WI38 (cell line): ENCODE data around the gene CCSER1.

Experiments
- H3K4me3 ChIP-seq: 2 replicates; pipeline ENCODE4 v1.5.1; 2011; ENCODE audit warnings: low read depth, mild to moderate bottlenecking, control low read depth, low read length
- TF ChIP-seq, protein P1 (sequence below): IDR thresholded peaks from 2 replicates; pipeline ENCODE4 v1.5.1; 2012; ENCODE audit warnings: low read depth, mild to moderate bottlenecking, control low read depth, low read length

Gene CCSER1

DNA sequence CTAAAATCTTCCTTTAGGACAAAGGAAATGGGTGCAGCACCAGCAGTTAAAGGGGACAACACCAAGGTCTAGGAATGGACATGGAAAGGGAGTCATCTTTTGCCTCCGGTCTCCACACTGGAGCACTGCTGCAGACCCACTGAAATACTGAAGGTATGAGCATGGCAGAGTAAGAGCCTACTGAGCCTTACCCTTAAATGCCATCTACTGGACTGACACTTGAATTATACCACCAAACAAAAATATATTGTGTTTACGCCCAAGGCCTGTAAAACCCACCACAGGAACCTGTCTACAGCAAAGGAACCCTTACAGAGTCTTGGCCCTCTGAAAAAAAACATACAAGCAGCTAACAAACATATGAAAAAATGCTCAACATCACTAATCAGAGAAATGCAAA is 443.4 kb downstream of the CCSER1 start:
- TF ChIP-seq, protein P1, sequence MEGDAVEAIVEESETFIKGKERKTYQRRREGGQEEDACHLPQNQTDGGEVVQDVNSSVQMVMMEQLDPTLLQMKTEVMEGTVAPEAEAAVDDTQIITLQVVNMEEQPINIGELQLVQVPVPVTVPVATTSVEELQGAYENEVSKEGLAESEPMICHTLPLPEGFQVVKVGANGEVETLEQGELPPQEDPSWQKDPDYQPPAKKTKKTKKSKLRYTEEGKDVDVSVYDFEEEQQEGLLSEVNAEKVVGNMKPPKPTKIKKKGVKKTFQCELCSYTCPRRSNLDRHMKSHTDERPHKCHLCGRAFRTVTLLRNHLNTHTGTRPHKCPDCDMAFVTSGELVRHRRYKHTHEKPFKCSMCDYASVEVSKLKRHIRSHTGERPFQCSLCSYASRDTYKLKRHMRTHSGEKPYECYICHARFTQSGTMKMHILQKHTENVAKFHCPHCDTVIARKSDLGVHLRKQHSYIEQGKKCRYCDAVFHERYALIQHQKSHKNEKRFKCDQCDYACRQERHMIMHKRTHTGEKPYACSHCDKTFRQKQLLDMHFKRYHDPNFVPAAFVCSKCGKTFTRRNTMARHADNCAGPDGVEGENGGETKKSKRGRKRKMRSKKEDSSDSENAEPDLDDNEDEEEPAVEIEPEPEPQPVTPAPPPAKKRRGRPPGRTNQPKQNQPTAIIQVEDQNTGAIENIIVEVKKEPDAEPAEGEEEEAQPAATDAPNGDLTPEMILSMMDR, result no peak
- H3K4me3 ChIP-seq, result no peak overlapping the region

DNA sequence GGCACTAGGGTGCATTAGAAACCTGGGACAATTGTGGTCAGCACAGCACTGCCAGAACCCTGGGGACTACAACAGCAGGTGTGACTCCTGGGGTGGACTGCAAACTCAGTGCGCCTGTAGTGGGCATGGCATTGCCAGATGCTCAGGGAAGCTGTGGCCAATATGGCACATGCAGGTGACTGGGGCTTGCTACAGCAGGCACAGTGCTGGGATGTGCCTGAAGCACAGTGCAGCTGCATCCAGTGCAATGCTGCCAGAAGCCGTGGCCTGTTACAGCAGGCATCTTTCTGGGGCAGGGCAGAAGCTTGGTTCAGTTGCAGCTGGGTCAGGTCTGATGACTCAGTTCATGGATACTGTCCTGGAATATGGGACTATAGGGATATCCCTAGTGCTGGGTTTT is 445.8 kb downstream of the CCSER1 start:
- H3K4me3 ChIP-seq, result no peak overlapping the region
- TF ChIP-seq, protein P1, result no peak

DNA sequence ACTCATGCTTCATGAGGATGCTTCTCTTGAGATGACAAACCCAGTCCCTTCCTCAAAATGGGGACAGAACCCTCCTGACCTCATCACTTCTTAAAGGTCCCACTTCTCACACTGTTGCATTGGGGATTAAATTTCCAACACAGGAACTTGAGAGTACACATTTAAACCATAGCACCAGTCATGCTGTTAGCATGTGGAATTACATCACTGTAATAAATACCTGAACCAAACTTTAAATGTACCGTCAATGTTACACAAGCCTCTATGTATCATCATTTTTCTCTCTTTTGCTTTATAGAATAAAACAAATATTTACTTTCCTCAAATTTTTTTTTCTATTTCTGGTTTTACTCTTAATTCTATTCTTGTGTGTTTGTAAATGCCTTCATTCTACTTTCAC is 448.2 kb downstream of the CCSER1 start:
- H3K4me3 ChIP-seq, result no peak overlapping the region
- TF ChIP-seq, protein P1, result no peak

GRCh38 chr4:90580326-90580725 is 453.1 kb downstream of the CCSER1 start:
- H3K4me3 ChIP-seq, result no peak overlapping the region
- TF ChIP-seq, protein P1, result no peak

DNA sequence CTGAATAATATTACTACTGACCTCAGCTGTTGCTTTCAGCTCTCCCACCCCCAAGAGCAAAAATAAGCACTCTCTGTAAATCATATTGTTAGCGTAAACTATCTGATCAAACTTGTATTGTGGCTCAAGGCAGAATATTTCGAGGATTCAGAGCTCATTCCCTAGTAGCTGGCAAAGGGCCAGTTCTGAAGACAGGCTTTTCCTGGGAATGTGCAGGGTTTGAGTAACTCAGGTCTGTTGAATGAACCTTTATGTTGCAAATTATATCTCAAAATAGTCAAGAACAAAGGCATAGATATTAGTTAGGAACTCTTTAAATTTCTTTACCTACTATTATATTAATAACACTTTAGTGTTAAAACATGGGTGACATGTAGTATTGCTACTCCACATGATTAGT is 454.9 kb downstream of the CCSER1 start:
- TF ChIP-seq, protein P1, result no peak
- H3K4me3 ChIP-seq, result no peak overlapping the region

DNA sequence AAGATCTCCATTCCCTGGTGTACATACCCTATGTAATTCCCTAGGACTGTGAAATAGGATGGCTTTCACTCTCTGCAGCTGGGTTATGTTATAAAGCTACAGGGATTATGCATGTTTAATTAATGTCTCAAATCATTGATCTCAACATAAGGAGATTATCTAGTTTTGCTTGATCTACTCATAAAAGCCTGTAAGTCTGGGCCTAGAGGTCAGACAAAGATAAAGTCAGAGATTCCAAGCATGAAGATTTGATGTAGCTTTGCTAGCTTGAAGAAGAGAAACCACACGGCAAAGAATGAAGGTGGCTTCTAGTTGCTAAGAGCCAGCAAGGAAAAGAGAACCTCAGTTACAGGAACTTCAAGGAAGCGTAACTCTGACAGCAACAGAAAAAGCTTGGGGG is 456.9 kb downstream of the CCSER1 start:
- no peak overlapping the region for H3K4me3 ChIP-seq
- TF ChIP-seq, protein P1, result no peak

- no peak overlapping the region for H3K4me3 ChIP-seq
- TF ChIP-seq, protein P1, result no peak
Measured at GRCh38 chr4:90585961-90586360, 458.8 kb downstream of the CCSER1 start.
